GM18519 (cell line): ENCODE measurements around the gene TSSK2.

ENCODE experiments used
- ATAC-seq: cut with Tn5 transposase; IDR thresholded peaks from one replicate; pipeline ENCODE4 v1.9.1; 2021; ENCODE audit warnings: mild to moderate bottlenecking, moderate library complexity; ENCODE audit not compliant: unreplicated experiment, low FRiP score

Gene TSSK2

GRCh38 chr22:19105867-19106802 lies 25.0 kb upstream of the TSSK2 start:
- no peak for ATAC-seq

- no peak for ATAC-seq
Observed at GRCh38 chr22:19106886-19107729, 24.0 kb upstream of the TSSK2 start.

DNA sequence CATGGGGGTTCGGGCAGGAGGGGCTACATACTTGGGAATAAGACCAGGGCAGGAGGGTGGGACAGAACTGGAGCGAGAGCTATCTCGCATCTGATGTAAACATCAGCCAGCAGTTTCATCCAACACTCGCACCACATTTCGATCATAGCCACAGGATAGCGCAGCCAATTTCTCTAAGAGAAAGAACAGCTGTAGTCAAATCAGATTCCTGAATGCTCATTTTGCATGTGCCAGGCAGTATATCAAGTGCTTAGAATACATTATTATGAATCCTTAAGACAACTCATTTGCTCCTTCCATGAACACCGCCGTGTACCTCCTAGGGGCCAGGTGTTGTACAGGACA lies 23.4 kb upstream of the TSSK2 start:
- ATAC-seq = no peak

GRCh38 chr22:19108807-19109197 lies 22.3 kb upstream of the TSSK2 start:
- no peak for ATAC-seq

DNA sequence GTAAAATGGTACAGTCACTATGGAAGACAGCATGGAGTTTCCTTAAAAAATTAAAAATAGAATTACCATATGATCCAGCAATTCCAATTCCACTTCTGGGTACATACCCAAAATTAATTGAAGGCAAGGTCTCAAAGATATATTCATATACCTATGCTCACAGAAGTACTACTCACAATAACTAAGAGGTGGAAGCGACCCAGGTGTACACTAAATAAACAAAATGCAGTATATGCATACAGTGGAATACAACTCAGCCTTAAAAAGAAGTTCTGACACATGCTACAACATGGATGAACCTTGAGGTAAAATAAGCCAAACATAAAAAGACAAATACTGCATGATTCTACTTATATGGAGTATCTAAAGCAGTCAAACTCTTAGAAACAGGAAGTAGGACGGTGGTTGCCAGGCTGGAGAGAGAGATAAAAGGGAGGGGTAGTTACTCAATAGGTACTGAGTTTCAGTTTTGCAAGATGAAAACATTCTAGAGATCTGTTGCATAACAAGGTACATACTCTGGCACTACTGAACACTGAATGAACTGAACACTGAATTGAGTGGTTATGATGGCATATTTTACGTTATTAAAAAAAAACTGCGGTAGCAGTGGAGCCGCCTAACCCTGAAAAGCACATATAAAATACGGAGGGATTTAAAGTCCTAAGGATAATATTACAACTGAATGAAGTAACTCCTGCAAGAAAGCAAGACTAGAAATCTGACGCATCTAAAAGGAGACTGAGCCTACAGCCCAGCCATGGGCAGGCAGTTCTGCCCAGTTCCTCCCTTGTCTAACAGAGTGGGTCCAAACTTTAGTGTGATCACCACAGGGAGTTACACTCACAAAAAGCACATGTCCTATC lies 21.7 kb upstream of the TSSK2 start:
- no peak for ATAC-seq

DNA sequence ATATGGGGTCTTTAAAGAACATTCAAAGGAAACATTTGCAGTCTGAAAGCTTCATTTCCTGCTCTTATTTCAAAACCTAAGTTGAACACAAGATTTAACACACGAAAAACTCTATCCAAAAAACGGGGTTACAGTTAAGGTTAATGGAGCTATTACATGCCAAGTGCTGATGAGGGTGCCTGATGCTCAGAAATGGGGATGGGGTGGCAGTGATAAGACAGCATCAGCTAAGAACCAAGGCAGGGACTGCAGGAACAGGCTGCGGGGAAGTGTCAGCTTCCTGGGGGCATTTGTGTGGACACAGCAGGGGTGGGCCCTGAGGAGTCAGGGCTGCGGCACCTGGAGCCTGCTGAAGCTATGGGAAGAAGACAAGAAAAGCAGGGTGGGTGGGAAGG lies 21.0 kb upstream of the TSSK2 start:
- no peak for ATAC-seq

GRCh38 chr22:19110646-19111045 lies 20.5 kb upstream of the TSSK2 start:
- no peak for ATAC-seq

DNA sequence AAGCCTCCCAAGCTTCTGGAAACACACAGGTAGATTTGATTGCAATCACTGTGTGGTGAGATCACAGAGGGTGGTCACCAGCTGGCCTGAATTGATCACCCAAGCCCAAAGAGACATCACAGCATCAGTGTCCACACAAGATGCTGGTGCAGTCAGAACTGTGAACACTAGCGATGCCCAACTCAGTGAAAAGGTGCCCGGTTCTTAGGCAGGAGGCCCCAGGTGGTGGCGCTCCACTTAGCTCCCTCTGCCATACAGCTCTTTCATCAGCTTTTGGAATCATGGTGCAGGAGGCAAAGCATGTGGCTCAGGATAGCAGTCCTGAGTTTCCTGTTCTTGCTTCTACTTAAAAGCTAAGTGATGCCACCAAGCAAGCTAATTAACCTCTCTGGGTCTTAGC lies 20.0 kb upstream of the TSSK2 start:
- ATAC-seq = no peak

DNA sequence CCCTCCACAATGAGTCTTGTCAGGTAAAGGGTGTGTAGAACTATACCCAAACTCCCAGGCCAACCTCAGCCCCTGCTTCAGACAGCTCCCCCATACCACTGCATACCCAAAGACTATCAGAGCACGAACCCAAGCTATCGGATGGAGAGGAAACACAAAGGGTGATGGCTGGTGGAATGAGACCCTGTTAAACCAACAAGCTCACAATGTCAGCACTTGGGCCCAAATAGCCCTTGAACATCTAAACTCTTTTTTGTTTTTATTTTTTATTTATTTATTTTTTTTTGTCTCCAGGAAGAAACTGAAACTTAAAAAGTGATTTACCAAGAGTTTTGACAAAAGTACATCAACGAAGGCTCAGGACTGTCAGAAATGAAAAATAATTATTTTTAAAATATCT lies 19.5 kb upstream of the TSSK2 start:
- ATAC-seq = no peak

- ATAC-seq = no peak
Observed at GRCh38 chr22:19113429-19113828, 17.7 kb upstream of the TSSK2 start.

DNA sequence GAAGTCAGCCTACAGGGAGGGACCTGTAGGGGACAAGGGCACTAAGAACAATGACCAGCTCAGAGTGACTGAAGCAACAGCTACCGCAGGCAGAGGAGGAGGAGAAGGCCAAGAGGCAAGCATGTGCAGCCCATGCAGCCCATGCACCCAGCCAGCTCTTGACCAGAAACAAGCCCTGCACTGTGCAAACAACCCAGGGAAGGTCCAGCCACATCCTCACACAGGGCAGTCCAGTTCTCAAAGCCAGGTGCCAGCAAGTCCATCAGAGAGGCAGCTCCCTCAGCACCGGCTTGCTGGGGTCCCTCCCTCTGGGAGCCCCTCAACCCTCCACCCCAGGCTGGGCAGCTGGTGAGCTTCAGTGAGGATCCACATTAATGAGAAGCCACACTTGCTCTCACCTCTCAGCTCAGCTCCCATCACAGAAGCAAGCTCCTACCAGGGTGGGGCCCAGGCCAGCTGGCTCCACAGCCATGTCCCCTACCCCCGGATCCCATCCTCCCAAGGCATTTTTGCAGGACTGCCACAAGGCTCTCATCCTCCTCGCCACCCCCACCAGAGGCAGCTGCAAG lies 16.0 kb upstream of the TSSK2 start:
- ATAC-seq = no peak

DNA sequence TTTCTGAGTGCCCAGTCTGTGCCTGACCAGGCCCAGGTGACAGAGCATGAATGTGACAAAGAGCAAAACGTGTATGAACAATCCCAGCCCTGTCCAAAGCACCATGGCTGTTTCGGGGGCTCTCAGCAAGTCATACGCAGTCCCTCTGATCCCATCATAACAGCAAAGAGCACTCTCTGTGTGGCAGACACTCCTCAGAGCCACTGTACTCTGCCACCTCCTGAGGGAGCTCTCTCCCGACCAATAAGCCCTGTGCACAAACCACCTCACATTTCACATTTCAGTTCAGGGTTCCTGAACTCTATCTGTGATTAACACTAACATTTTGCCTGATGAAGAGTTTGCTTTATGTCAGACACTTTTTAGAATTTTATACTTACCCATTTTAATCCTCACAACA lies 15.5 kb upstream of the TSSK2 start:
- ATAC-seq = no peak

- no peak for ATAC-seq
Observed at GRCh38 chr22:19117111-19117512, 14.0 kb upstream of the TSSK2 start.

DNA sequence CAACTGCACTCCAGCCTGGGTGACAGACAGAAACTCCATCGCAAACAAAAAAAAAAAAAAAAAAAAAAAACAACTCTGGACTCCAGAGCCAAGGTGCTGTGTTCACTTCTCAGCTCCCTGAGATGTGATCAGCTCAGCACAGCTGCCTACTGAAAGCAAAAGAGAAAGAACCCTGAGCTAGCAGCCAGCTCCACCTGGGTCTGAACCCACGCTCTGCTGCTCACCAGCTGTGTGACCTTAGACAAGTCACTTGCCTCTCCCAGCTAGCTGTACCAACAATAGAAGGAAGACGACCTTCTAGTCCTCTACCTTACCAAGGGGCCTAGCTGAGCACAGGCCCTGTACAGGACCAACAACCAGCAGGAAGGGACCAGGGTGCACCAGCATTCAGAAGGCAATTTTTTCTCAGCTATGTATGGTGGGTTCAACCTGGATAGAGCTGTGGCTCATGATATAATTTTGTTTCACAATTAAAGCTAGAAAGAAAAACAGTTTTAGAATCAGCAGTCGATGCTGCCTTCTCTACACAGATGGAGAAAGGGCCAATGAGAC lies 12.7 kb upstream of the TSSK2 start:
- no peak for ATAC-seq

- ATAC-seq = no peak
Observed at GRCh38 chr22:19119949-19120348, 11.2 kb upstream of the TSSK2 start.

DNA sequence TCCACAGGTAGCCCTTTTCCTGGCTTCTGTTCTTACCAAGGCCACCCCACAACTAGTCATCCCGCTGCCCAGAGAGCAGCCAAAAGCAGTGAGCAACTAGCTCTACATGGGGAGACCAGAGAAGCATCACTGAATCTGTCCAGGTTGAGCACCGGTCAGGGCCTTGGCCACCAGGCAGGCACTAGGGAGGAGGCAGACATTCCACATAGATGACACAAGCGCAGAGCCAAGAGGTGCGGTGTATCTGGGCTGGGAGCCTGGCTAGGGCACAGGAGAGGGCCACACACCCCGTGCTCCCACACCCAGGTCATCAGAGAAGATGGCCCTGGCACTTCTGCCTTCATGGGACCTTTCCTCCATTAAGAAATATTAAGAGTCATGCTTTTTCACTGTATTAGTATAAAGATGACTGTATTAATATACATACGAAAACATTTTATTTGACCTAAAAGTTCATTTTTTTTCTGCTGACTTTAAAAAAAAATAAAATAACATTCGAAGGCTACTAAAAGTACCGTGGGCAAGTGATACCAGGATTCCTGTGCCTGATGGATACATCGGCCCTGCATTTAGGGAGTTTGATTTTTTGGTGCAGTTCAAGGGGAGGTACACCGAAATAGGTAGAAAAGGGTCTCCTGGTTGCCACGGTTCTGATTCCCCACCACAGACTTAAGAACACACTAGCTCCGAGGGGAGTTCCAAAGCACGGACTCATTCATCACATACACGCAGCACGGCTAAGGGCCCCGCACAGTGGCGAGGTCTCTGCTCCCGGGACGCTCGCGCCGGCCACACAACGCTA lies 10.1 kb upstream of the TSSK2 start:
- no peak for ATAC-seq

DNA sequence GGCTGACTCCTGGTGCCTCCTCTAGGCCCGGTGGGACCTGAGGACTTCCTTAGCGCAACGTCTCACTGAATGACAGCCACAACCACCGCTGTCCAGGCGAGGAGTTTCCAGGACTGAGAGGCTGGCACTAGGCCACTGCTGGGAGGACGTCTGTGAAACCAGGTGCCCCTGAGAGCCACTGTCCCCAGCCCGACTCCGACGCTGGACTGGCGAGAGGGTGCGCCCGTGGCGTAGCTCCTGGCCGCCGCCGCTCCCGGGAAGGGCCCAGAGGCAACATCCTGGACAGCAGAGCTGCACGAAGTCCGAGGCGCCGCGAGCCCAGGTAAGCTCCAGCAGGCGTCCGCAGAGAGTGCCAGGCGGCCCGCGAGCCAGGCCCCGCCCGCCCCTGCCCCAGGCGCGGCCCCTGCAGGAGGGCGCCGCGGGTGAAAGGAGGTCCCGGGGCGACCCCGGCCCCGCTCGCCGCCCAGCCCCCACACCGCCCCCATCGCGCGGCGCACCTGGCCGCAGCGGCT lies 9.4 kb upstream of the TSSK2 start:
- ATAC-seq = peak; percentile 11

GRCh38 chr22:19122143-19122751 lies 8.9 kb upstream of the TSSK2 start, which contains the start of gene DGCR2:
Gene DGCR2, minus strand, starts transcription at chr22:19122412. Its CDS starts 206 bp downstream, at chr22:19122206.
- peak; percentile 62 for ATAC-seq
